Hematopoietic multipotent progenitor cell treated with erythropoietin and hydrocortisone succinate and interleukin-3 and kit ligand, for 6 days (in vitro differentiated cells): ENCODE data around the gene TEC.

Experiments used
- DNase-seq: peaks from one replicate; pipeline ENCODE4 v3.0.0-alpha.2; 2015

TEC gene

GRCh38 chr4:48114412-48114811, 155.2 kb downstream of the TEC start:
- no peak for DNase-seq

DNA sequence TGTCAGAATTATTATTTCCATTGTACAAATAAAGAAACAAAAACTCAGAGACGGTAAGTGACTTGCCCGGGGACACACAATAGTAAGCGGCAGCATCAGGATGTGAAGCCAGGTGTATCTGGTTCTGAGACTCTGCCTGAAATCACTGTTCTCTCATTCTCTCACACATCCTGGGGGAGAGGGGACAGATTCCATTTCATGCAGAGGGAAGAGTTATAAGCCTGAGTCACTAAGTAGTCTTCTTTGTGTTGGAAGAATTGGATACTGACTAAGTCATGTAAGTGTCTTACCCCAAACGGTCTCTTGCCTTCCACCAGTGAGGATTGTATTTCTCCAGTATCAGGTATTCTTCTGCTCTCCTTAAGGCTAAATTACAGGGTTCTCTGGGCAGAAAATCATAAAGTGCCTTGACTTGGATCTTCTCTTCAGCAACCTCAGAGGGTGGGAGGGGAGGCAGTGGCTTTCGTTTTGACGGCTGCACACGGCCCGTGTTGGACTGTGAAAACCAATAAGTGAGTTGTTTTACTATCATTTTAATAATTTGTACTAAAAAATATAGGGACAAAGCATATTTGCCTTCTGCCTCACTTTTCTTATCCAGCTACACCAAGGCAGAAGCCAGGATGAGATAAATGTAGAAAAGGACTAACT, 157.5 kb downstream of the TEC start:
- DNase-seq = no peak

DNA sequence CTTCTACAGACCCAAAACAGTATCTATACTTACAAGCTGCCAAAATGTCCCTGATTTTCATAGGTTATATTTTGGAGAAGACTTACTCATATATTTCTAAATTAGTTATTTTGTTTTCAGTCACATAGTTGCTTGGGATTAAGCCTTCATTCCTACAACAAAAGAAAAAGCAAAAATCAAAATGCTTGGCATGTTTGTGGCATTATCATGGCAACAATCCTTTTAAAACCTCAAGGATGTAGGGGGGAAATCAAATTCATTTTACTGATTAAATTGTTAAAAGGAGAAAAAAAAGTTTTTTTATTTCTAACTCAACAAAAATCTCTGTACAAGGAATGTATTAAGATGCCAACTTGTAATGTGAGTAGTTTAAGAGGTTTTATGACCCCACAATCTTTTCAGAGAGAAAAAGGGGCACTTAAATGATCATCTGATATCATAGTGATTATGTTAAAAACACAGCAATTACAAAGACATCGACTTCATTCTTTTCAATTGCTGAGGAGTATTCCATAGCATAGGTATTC, 159.1 kb downstream of the TEC start:
- DNase-seq = no peak

DNA sequence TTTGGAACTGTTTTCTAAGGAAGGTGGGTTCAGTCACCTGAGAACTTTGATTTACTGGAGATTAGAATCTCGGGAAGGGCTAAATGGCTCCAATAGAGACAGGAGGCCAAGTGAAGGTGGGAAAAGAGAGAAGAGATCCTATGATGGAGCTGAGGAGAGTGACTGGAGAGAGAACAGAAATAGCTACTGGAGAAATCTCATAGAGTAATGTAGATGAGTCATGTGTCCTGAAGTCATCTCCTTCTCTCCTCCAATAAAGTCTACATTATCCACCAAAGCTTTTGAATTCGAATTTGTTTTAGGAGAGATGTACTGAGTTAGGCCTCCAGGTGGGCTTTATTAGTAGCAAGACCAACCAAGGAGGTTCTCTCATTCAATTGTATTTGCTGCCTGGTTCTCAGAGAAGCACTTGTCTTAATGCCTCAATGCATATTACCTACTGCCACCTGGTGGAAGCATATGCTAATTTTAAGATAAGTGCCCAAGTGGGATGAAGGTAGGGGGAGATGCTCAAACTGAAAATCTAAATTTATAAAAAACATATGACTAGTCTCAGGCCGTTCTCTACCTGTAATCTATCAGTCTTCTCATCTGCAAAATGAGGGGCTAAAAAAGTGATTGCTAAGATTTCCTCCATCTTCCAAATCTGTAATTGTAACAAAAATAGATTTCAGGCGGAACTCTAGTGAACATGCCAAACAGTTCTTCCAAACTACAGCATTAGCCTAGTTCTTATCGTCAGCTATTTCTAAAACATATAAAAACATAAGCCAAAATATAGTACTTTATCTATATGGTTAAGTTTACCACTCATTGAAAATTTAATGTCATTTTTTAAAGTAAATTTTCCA, 160.0 kb downstream of the TEC start:
- DNase-seq = peak; percentile 79

- no peak for DNase-seq
Observed at GRCh38 chr4:48108309-48109073, 161.1 kb downstream of the TEC start.

- DNase-seq = no peak
Observed at GRCh38 chr4:48105230-48105629, 164.4 kb downstream of the TEC start.

- DNase-seq = no peak
Observed at GRCh38 chr4:48103483-48104139, 166.0 kb downstream of the TEC start.

DNA sequence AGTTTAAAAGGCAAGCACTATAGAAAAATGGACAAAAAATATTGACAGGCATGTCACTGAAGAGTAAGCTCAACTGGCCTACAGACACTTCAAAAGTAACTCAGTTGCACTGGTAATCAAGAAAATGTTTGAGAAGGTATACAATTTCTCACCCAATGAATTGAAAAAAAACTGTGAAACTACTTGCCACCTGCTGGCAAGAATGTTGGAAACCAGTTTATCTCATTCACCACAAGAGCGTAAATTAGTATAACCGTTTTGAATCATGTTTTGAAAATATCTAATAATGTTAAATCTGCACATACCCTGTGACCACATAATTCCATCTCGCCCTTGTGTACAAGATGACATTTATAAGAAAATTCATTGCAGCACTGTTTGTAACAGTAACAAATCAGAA, 167.3 kb downstream of the TEC start:
- DNase-seq = no peak

DNA sequence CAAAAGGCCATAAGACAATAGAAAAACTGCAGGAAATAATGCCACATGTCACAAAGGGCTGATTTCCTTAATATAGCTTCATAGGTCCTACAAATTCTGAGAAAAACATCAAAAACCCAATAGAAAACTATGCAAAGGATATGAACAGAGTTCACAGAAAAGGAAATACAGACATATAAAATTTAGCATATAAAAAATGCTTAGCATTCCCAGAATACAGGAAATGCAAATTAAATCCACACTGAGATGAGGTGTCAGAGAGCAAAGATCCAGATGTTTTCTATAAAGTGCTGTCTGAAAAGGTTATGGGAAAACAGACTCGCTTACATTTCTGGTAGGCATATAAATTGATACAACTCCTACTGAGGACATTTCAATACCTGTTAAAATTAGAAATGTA, 169.4 kb downstream of the TEC start:
- DNase-seq = no peak

- no peak for DNase-seq
Observed at GRCh38 chr4:48095441-48095840, 174.2 kb downstream of the TEC start.

DNA sequence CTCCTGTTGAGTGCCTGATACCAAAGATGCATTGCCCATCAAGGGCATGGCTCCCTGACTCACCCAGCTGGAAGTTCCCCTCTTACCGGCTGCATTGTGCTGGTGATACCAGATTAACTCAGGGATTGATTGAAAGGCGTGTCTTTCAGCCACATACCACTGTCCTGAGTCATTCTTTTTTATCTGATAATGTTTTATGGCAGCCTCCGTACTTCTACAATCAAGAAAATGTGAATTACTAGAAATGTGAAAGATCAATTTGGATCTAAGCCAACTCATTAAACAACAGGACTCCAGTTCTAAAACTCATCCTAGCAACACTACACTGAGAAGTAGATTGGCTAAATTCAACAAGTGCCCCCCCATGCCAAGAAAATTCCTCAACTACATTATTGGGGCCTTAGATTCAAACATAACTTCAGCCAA, 175.6 kb downstream of the TEC start:
- DNase-seq = peak; percentile 83

DNA sequence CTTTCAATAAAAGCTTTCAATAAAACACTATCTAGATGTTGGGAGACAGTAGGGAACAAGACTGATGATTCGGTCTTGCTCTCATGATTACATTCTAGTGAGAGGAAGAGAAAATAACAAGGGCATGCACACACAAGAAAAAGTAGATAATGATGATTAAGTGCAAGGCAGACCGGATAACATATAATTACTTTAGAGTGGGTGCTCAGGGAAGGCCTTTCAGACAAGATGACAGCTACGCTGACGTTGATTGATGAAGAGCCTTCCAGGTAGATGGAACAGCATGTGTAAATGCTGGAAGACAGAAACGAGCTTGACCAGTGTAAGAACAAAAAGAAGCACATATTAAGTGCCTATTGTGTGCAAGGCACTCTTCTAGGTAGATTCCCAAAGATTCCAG, 179.0 kb downstream of the TEC start:
- no peak for DNase-seq

DNA sequence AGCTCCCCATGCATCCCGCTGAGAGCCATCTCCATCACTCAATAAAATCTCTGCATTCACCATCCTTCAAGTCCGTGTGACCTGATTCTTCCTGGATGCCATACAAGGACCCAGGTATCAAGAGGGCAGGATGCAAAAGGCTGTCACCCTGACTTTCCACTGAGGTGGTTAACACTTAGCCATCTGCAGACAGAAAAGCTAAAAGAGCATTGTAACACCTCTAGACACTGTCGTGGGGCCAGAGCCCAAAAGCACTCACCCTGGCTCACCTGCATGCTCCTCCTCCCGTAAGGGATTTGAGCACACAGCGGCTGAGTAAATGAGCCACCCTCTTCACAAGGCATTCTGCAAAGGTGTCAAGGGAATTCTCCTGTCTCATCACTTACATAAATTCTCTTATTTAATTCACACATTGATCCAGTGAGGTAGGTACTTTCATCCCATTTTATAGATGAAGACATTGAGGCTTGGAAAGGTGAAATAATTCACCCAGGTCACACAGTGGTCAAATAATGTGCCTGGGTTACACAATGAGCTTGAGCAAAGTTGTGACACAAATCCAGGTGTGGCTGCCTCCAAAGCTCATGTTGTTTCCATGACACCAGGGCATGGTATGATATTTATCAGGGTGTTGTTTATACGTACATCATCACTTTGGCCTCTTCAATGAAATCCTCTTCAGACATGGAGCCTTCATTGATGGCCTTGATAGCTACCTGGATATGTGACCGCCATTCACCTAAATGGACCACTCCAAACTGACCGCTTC, 183.6 kb downstream of the TEC start:
- no peak for DNase-seq
